Subcutaneous abdominal adipose tissue (tissue), 5 donors: ENCODE data around the gene EEF2K.
A peak's percentile ranks its signal among the peaks of the same experiment; 100 is the strongest.

Experiments used
- H3K27ac ChIP-seq: one replicate; pipeline ENCODE4 v1.7.0; 2013; ENCODE audit warnings: low read depth, mild to moderate bottlenecking, inconsistent platforms, low read length, moderate library complexity
- H3K27me3 ChIP-seq, 5 donors: one replicate each; pipeline ENCODE4 v1.7.0; 2013; ENCODE audit warnings: low read length in 5 of 5, inconsistent platforms in 1 of 5; ENCODE audit not compliant: control insufficient read depth in 5 of 5, insufficient read depth in 4 of 5
- H3K36me3 ChIP-seq, 5 donors: one replicate each; pipeline ENCODE4 v1.7.0; 2013; ENCODE audit warnings: low read length in 5 of 5; ENCODE audit not compliant: control insufficient read depth in 5 of 5, insufficient read depth in 5 of 5
- H3K4me1 ChIP-seq, 5 donors: one replicate each; pipeline ENCODE4 v1.7.0; 2013; ENCODE audit warnings: low read length in 5 of 5, mild to moderate bottlenecking in 3 of 5, moderate library complexity in 1 of 5; ENCODE audit not compliant: control insufficient read depth in 5 of 5, insufficient read depth in 5 of 5
- H3K4me3 ChIP-seq, 5 donors: one replicate each; pipeline ENCODE4 v1.7.0; 2013; ENCODE audit warnings: low read length in 5 of 5, low read depth in 1 of 5
- H3K9ac ChIP-seq, 5 donors: one replicate each; pipeline ENCODE4 v1.7.0; 2013; ENCODE audit warnings: low read length in 5 of 5, mild to moderate bottlenecking in 4 of 5, moderate library complexity in 3 of 5
- H3K9me3 ChIP-seq, 5 donors: one replicate each; pipeline ENCODE4 v1.7.0; 2013; ENCODE audit warnings: low read length in 5 of 5; ENCODE audit not compliant: control insufficient read depth in 5 of 5
- donor health status: healthy.
- donor health status: healthy.
- donor health status: healthy.
- donor health status: healthy.
- donor health status: healthy.

EEF2K gene

GRCh38 chr16:22233037-22233372 is 26.9 kb downstream of the EEF2K start:
- no peak overlapping the region for H3K4me3 ChIP-seq
- H3K4me1 ChIP-seq = peaks cover 3 to 12% (median 5%) of the 10 kb centered on the region in 5 donors
- no peak overlapping the region for H3K9ac ChIP-seq
- H3K27me3 ChIP-seq = no peaks in the 10 kb centered on the region
- no peaks in the 10 kb centered on the region for H3K9me3 ChIP-seq
- H3K27ac ChIP-seq = no peak overlapping the region
- H3K36me3 ChIP-seq = peaks cover 2 to 55% (median 22%) of the 10 kb centered on the region in 5 donors

DNA sequence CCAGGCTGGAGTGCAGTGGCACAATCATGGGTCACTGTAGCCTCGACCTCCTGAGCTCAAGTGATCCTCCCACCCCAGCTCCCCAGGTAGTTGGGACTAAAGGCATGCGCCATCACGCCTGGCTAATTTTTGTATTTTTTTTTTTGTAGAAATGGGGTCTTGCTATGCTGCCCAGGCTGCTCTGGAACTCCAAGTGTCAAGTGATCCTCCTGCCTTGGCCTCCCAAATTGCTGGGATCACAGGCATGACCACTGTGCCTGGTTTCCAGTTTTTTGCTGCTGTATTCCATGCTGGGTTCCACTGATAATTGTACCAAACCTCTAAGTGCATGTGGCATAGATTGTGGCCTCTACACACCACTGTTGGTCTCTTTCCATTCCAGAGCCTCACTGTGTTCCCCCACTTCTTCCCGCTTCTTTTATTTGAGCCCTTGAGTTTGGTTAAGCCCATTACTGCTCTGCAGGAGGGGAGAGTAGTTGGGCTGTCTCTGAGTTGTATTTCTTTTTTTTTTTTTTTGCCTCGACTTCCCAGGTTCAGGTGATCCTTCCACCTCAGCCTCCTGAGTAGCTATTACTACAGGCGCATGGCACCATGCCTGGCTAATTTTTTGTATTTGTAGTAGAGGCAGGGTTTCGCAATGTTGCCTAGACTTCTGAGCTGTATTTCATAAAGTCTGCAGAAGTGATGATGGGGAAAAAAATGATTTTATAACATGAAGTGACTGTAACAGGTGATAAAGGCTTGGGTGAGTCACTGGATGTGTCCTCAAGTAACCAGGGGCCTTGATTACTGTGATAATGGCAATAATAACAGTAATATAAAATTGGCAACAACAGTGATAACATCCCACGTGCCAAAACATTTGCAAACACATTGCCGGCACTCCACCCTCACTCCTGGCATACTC is 30.0 kb downstream of the EEF2K start:
- Histone ChIP-seq H3K27me3 (no peaks in the 10 kb centered on the region), H3K9me3 (no peaks in the 10 kb centered on the region), H3K4me3 (no peak overlapping the region), H3K9ac (no peak overlapping the region), H3K27ac (no peak overlapping the region), H3K4me1 (peaks cover 5 to 33% (median 27%) of the 10 kb centered on the region in 5 donors), H3K36me3 (peaks cover 0 to 34% (median 17%) of the 10 kb centered on the region in 5 donors)

- peak overlapping the region in 1 of 5 donors; percentile 16 for H3K9ac ChIP-seq
- H3K4me1 ChIP-seq = peaks cover 5 to 31% (median 25%) of the 10 kb centered on the region in 5 donors
- peaks cover 0 to 20% (median 8%) of the 10 kb centered on the region in 5 donors for H3K36me3 ChIP-seq
- H3K4me3 ChIP-seq = no peak overlapping the region
- H3K27me3 ChIP-seq = no peaks in the 10 kb centered on the region
- H3K9me3 ChIP-seq = no peaks in the 10 kb centered on the region
- H3K27ac ChIP-seq = no peak overlapping the region
Observed at GRCh38 chr16:22239131-22239805, 33.2 kb downstream of the EEF2K start.

- H3K4me1 ChIP-seq = peaks cover 5 to 31% (median 25%) of the 10 kb centered on the region in 5 donors
- H3K9me3 ChIP-seq = no peaks in the 10 kb centered on the region
- peaks cover 0 to 25% (median 16%) of the 10 kb centered on the region in 5 donors for H3K36me3 ChIP-seq
- H3K27ac ChIP-seq = no peak overlapping the region
- H3K9ac ChIP-seq = no peak overlapping the region
- no peaks in the 10 kb centered on the region for H3K27me3 ChIP-seq
- H3K4me3 ChIP-seq = no peak overlapping the region
Observed at GRCh38 chr16:22240023-22240710, 34.1 kb downstream of the EEF2K start.

DNA sequence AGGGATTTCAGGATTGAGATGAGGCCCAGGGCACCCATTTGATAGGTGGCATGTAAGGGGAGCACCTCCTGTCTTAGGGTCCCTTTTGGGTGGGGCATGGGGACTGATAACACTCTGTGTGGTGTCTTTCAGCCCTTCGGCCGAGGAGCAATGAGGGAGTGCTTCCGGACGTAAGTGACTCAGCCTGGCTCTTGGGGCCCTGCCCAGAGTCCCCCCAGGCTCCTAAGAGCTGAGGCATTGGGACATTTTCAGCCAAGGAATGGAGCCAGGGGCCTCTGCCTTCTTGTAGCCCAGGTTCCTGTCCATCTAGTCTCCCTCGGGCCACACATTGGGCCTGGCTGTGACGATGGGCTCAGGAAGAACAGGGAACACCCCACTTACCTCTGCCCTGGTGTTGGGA is 44.4 kb downstream of the EEF2K start:
- Histone ChIP-seq H3K27me3 (no peaks in the 10 kb centered on the region), H3K27ac (no peak overlapping the region), H3K4me3 (no peak overlapping the region), H3K9me3 (peaks cover 2 to 6% (median 4%) of the 10 kb centered on the region in 5 donors), H3K9ac (no peak overlapping the region), H3K4me1 (peaks cover 0 to 5% (median 0%) of the 10 kb centered on the region in 5 donors), H3K36me3 (peaks cover 3 to 88% (median 75%) of the 10 kb centered on the region in 5 donors)

- no peak overlapping the region for H3K27ac ChIP-seq
- H3K4me1 ChIP-seq = peaks cover 0 to 5% (median 0%) of the 10 kb centered on the region in 5 donors
- no peak overlapping the region for H3K4me3 ChIP-seq
- peaks cover 3 to 88% (median 74%) of the 10 kb centered on the region in 5 donors for H3K36me3 ChIP-seq
- peaks cover 2 to 7% (median 4%) of the 10 kb centered on the region in 5 donors for H3K9me3 ChIP-seq
- H3K9ac ChIP-seq = no peak overlapping the region
- no peaks in the 10 kb centered on the region for H3K27me3 ChIP-seq
Observed at GRCh38 chr16:22252317-22252716, 46.2 kb downstream of the EEF2K start.

DNA sequence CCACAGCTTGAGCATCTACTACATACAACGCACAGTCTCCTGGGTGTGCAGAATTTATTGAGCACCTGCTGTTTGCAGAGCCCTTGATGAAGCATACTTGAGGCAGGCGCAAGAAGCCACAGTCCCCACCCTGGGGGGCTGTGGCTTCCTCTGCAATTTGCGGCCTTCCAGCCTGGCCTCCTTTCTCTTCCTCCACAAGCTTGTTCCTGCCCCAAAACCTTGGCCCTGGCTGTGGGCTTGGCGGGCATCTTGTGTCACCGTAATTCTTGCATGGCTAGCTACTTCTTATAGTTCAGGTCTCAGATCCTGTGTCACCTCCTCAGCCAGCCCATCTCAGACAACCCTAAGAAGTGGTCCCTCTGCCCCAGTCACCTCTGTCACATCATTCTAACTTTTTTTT is 47.2 kb downstream of the EEF2K start:
- H3K36me3 ChIP-seq = peaks cover 3 to 91% (median 77%) of the 10 kb centered on the region in 5 donors

GRCh38 chr16:22255335-22255734 is 49.3 kb downstream of the EEF2K start:
- Histone ChIP-seq H3K27ac (no peak overlapping the region), H3K27me3 (no peaks in the 10 kb centered on the region), H3K9me3 (peaks cover 2 to 7% (median 4%) of the 10 kb centered on the region in 5 donors), H3K9ac (no peak overlapping the region), H3K36me3 (peaks cover 12 to 93% (median 87%) of the 10 kb centered on the region in 5 donors), H3K4me3 (no peak overlapping the region), H3K4me1 (peaks cover 0 to 4% (median 0%) of the 10 kb centered on the region in 5 donors)

More for the DNA sequence above, 47.2 kb downstream of the EEF2K start:
- Histone ChIP-seq H3K4me1 (peaks cover 0 to 5% (median 0%) of the 10 kb centered on the region in 5 donors), H3K9ac (no peak overlapping the region), H3K4me3 (no peak overlapping the region), H3K27me3 (no peaks in the 10 kb centered on the region), H3K27ac (no peak overlapping the region), H3K9me3 (peaks cover 2 to 7% (median 4%) of the 10 kb centered on the region in 5 donors)

DNA sequence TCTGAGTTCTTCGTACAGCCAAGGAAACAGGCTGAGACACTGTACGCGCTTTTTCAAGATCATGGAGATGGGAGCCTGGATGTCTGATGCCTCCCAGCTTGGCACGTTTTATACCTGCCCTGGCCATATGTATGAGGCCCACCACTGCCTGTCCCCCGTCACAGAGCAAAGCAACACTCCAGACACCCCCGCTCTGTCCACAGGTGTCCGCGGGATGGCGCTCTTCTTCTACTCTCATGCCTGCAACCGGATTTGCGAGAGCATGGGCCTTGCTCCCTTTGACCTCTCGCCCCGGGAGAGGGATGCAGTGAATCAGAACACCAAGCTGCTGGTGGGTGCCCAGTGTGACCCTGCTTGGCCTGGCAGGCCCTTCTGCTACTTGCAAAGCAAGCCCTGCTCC is 51.4 kb downstream of the EEF2K start:
- Histone ChIP-seq H3K27ac (no peak overlapping the region), H3K4me3 (no peak overlapping the region), H3K4me1 (no peaks in the 10 kb centered on the region), H3K9me3 (peaks cover 2 to 7% (median 4%) of the 10 kb centered on the region in 5 donors), H3K9ac (no peak overlapping the region), H3K36me3 (peaks cover 16 to 93% (median 83%) of the 10 kb centered on the region in 5 donors), H3K27me3 (no peaks in the 10 kb centered on the region)
